Activated CD8-positive, alpha-beta memory T cell treated with anti-CD3 and anti-CD28 coated beads, Interleukin-2, amount 50 U/mL, for 24 hours (primary cell): ENCODE data around the gene RPS6KA4.

Source experiments
- DNase-seq: peaks from one replicate; pipeline ENCODE4 v3.0.0-alpha.2; 2020; ENCODE audit errors: extremely low read depth

Gene RPS6KA4

GRCh38 chr11:64348383-64349024, 10.5 kb upstream of the RPS6KA4 start:
- DNase-seq: no peak

GRCh38 chr11:64349025-64349387, 10.0 kb upstream of the RPS6KA4 start:
- DNase-seq: no peak

DNA sequence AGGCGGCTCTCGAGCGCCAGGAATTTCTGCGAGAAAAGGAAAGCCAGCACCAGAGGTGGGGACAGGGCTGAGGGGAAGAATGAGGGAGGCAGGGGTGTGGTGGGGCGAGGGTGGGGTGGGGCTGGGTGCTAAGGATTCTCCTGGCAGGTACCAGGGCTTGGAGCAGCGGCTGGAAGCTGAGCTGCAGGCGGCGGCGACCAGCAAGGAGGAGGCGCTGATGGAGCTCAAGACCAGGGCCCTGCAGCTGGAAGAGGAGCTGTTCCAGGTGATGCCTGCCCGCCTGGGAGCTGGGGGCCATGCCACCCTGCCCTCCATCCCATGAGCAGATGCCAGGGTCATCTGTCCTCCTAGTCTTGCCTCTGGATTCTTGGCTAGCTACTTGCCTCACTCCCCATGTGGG, 9.6 kb upstream of the RPS6KA4 start:
- no peak for DNase-seq

GRCh38 chr11:64351136-64351631, 7.8 kb upstream of the RPS6KA4 start:
- no peak for DNase-seq

DNA sequence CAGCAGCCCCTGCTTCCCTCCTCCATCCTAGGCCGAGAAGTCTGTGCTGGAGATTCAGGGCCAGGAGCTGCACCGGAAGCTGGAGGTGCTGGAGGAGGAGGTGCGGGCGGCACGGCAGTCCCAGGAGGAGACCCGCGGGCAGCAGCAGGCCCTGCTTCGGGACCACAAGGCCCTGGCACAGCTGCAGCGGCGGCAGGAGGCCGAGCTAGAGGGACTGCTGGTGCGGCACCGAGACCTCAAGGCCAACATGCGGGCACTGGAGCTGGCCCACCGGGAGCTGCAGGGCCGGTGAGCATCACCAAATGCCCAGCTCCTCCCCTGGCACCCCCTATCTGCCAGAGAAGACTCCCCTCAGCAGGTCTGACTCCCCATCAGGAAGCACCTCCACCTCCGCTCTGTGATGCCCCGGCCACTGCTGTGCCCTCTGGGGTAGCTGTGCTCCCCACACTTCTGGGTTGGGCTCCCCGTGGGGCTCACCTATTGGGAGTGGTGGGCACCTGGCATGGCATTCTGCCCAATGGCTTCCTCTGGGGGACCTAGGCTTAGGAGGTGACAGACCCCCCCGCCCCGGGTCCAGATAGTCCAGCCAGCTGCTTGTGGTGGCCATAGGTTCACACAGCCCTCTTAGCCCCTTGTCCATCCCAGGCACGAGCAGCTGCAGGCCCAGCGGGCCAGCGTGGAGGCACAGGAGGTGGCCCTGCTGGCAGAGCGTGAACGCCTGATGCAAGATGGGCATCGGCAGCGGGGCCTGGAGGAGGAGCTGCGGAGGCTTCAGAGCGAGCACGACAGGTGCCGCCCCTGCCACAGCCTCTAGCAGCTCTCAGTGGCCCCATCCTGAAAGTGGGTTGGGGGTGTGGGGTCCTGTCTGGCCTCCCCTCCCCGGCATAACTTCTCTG, 6.6 kb upstream of the RPS6KA4 start:
- DNase-seq: no peak

DNA sequence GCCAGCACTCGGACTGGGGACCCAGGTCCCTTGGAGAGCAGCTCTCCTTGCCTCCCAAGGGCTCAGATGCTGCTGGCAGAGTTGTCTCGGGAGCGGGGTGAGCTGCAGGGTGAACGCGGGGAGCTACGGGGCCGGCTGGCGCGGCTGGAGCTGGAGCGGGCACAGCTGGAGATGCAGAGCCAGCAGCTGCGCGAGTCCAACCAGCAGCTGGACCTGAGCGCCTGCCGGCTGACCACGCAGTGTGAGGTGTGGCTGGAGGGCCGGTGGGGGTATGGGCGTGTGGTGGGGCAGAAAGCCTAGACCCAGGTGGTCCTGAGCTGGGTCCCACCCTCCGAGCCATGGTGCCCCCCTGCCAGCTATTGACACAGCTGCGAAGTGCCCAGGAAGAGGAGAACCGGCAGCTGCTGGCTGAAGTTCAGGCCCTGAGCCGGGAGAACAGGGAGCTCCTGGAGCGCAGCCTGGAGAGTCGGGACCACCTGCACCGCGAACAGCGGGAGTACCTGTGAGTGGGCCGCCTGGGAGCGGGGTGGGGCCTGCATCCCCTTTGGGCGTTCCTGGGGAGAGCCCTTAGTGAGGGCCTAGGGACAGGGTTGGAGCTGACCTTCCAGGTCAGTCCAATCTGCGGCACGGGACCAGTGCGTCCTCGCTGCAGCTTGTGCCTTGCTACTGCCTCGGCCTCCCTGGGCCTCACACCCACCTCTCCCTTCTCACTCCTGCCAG, 5.8 kb upstream of the RPS6KA4 start:
- DNase-seq: no peak

GRCh38 chr11:64353715-64354506, 5.1 kb upstream of the RPS6KA4 start:
- DNase-seq: no peak

GRCh38 chr11:64355078-64355940, 3.7 kb upstream of the RPS6KA4 start:
- DNase-seq: no peak

DNA sequence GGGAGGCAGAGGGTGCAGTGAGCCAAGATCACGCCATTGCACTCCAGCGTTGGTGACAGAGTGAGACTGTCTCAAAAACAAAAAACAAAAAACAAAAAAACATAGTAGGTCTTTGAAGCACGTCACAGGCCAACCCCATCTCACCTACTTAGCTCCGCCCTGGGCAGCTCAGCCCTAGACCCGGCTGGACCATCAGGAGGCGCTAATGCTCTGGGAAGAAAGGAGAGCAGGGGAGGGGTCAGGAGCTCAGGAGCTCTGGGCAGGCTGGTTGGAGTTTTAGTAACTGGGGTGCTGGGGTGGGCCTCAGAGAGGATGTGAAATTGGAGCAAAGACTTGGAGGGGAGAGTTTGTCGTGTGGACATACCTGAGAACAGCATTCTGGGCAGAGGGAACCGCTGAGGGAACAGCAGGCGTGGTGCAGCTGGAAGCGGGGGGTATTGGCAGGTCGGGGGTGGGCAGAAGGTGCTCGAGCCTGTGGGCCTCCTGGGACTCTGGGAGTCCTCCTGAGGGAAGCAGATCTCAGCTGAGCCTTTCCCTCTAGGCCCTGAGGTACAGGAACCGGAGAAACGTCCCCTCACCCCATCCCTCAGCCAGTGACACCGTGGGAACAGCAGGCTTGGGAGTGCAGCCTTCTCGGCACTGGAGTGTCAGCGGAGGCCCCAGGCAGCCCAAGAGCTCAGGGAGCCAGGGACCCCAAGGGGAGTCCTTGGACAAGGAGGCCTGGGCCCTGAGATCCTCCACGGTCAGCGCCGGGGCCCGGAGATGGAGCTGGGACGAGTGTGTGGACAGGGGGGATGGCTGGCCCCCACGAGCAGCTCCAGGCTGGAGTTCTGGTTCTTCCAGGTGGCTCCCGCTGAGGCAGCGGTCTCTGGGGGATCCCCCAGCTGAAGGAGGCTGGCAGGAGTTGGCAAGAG, 2.2 kb upstream of the RPS6KA4 start:
- no peak for DNase-seq

DNA sequence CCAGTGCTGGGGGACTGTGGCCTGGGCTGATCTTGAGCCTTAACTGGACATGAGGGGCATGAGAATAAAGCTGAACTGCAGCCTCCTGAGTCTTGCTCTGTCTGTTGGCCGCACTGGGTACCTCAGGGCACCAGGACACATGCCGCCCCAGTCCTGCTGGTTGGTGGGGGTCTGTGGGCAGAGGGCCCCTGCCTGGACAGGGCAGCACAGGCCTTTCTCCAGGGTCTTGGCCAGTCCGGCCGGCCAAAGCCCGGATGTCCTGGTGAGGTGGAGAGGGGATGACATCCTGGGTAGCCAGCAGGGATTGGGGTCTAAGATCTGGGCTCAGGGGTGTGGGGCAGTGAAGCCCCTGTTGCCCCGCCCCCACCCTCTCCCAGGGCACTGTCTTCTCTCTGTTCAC, 1.5 kb upstream of the RPS6KA4 start:
- no peak for DNase-seq

DNA sequence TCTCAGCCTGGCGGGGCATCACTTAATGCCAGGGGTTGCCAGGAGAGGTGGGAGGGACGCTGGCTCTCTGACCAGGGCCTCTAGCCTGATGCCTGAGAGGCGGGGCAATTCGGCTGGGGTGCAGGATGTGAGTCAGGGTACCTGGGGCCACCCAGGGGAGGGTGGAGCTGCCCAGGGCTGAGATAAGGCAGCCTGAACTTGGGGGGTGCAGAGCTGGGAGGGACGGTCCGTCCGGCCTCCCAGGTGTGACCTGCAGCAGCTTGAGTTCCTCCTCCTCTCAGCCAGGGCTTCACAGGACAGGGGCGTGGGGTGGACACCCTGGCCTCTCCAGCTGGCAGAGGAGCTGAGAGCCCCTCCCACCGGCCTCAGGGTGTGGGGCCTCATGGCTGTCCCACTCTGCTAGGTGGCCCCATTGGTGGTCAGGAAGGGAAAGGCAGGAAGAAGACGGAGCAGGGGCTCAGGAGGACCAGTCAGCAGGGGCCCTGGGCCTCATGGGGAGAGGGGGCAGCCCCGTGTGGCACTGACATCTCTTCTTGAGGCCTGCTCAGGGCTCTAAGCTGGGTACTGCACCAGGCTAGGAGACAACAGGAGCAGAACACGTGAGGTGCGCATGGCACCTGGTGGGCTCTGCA, 942 bp upstream of the RPS6KA4 start:
- no peak for DNase-seq

DNA sequence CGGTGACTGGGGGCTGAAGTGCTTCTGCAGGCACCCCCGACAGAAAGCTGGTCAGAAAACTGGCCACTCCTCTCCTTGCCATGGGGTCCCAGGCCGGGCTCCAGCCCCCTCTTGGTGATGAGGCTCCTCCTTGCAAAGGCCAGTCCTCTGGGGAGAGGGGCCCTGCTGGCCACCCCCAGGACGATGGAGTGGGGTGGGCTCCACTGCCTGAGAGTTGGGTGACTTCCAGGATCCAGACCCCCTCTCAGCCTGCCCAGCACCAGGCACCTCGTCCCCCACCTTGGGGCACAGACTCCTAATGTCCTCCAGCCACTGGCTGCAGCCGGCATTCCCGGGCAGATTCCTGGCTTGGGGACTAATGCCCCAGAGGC, 441 bp upstream of the RPS6KA4 start:
- DNase-seq: no peak

DNA sequence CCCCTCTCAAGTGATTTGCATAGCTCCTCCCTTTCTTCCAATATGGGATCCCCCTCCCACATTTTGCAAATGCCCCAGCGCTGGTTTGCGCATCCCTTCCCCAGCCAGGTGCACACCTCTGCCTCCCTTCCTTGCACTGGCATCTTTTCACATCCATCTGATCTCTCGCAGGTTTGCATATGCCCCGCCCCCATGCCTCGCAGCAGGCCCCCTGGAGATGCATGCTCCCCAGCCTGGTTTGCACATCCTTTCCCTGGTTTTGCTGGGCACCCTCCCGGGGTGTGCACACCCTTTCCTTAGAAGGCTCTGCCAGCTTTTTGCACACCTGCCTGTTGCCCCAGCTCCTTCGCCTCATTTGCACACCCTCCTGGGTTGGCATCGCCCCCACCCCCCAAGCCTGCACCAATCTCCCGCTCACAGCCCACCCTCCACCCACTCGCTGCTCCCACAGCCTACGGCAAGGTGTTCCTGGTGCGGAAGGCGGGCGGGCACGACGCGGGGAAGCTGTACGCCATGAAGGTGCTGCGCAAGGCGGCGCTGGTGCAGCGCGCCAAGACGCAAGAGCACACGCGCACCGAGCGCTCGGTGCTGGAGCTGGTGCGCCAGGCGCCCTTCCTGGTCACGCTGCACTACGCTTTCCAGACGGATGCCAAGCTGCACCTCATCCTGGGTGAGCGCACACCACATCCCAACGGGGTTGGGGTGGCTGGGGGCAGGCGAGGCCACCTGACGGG, 917 bp downstream of the RPS6KA4 start:
- no peak for DNase-seq

DNA sequence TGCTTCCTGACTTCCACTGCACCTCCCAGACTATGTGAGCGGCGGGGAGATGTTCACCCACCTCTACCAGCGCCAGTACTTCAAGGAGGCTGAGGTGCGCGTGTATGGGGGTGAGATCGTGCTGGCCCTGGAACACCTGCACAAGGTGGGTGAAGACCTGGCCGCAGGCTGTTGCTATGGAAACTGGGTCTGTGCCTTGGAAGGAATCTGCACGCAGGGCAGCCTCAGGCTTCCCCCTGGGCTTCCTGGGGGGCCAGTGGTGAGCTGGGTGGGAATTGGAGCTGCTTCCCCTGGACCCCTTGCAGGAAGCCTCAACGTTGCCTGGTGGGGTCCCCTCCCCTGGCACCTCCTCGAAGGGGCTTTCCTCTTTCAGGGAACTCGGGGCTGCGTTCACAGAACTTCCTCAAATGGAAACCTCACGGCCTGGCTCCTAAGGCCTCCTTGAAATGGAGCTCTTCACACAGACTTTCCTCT, 1.5 kb downstream of the RPS6KA4 start:
- no peak for DNase-seq

DNA sequence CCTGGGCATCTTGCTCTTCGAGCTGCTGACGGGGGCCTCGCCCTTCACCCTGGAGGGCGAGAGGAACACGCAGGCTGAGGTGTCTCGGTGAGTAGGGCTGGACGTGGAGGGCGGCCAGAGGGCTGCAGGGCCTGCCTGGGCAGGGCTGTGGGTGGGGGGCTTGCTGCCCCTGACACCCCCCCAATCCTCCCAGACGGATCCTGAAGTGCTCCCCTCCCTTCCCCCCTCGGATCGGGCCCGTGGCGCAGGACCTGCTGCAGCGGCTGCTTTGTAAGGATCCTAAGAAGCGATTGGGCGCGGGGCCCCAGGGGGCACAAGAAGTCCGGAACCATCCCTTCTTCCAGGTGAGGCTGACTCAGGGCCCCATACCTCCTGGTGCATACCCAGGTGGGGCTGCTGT, 2.7 kb downstream of the RPS6KA4 start:
- no peak for DNase-seq

GRCh38 chr11:64362339-64362738, 3.4 kb downstream of the RPS6KA4 start:
- no peak for DNase-seq

DNA sequence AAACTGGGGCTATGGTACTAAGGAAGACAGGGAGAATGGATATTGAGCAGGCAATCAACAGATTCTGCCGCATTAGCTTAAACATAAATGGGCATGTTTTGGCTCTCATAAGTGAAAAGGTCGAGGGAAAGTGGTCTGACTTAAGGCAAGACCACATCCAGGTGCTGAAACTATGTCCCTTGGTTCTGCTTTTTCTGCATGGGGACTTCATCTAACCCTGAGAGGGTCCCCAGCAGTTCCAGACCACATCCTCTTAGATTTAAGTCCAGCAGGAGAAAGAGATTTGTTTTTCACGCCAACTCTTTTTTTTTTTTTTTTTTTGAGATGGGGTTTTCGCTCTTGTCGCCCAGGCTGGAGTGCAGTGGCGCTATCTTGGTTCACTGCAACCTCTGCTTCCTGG, 5.5 kb downstream of the RPS6KA4 start:
- DNase-seq: no peak

GRCh38 chr11:64364911-64365310, 5.9 kb downstream of the RPS6KA4 start:
- DNase-seq: no peak
